Thyroid gland (tissue), 4 donors: ENCODE results near the gene SORCS2.

Experiments used
- POLR2A ChIP-seq, 2 donors: fragments of 450-650 bp; IDR thresholded peaks; one replicate each; pipeline ENCODE4 v1.6.1; 2017; ENCODE audit warnings: antibody characterized with exemption in 2 of 2, mild to moderate bottlenecking in 2 of 2, moderate library complexity in 1 of 2
- TF ChIP-seq, protein P1 (sequence below), 6 experiments: fragments of 200-600 bp in 3 of 6; fragments of 450-650 bp in 3 of 6; sonication (generic) in 3 of 6; IDR thresholded peaks; one replicate each; pipeline ENCODE4 v1.5.1; 2016 to 2019; ENCODE audit warnings: antibody characterized with exemption in 6 of 6, mild to moderate bottlenecking in 2 of 6, inconsistent platforms in 1 of 6, moderate library complexity in 1 of 6

DNA sequence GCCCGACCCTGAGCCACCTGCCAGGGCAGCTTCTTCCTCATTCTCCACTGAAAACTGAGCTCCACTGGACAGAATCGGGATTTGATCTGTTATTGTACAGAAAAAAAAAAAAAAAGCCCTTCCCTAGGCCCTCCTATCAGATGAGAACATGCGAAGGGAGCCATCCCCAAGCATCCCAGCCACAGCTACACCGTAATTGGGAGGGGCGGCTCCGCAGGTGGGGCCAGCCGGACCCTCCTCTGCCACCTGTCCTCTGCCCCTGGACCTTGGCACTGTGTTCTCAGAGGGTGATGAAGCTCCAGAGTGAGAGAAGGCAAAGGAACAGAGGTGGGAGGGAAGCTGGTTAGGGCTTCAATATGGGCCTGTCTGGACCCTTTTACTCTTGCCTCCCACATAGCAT, 482.4 kb downstream of the SORCS2 start:
- TF ChIP-seq, protein P1, sequence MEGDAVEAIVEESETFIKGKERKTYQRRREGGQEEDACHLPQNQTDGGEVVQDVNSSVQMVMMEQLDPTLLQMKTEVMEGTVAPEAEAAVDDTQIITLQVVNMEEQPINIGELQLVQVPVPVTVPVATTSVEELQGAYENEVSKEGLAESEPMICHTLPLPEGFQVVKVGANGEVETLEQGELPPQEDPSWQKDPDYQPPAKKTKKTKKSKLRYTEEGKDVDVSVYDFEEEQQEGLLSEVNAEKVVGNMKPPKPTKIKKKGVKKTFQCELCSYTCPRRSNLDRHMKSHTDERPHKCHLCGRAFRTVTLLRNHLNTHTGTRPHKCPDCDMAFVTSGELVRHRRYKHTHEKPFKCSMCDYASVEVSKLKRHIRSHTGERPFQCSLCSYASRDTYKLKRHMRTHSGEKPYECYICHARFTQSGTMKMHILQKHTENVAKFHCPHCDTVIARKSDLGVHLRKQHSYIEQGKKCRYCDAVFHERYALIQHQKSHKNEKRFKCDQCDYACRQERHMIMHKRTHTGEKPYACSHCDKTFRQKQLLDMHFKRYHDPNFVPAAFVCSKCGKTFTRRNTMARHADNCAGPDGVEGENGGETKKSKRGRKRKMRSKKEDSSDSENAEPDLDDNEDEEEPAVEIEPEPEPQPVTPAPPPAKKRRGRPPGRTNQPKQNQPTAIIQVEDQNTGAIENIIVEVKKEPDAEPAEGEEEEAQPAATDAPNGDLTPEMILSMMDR (IDR thresholded peaks at IDR 0.05) = no peak
- no peak for TF ChIP-seq POLR2A (IDR thresholded peaks at IDR 0.05)
